Prostate gland (tissue), 2 donors: ENCODE measurements around the gene ZNF189. TPM values are rescaled to one million over a fixed set of nuclear protein-coding genes. Genes with fewer than 3 reads are reported as not detected.

Experiments used
- DNase-seq: peaks from one replicate; pipeline ENCODE4 v3.0.0-alpha.2; 2019; ENCODE audit warnings: low spot score
- H3K27ac ChIP-seq, 2 donors: fragments of 200-600 bp; sonication (generic); 2 replicates each; pipeline ENCODE4 v1.5.1; 2017 to 2019
- H3K27me3 ChIP-seq: fragments of 200-600 bp; sonication (generic); replicated peaks from 2 replicates; pipeline ENCODE4 v1.5.1; 2019; ENCODE audit not compliant: insufficient read depth
- H3K36me3 ChIP-seq, 2 donors: fragments of 200-600 bp; sonication (generic); 1 replicate in 1 of 2; 2 replicates in 1 of 2; pipeline versions ENCODE4 v1.5.1 to v1.8.1; 2017 to 2019
- H3K4me1 ChIP-seq: fragments of 200-600 bp; sonication (generic); replicated peaks from 2 replicates; pipeline ENCODE4 v1.5.1; 2019
- H3K4me3 ChIP-seq, 2 donors: fragments of 200-600 bp; sonication (generic); 2 replicates each; pipeline ENCODE4 v1.5.1; 2017 to 2019
- H3K9me3 ChIP-seq: fragments of 200-600 bp; sonication (generic); 2 replicates; pipeline ENCODE4 v1.5.1; 2017
- POLR2A ChIP-seq: fragments of 450-650 bp; IDR thresholded peaks from one replicate; pipeline ENCODE4 v1.6.1; 2016; ENCODE audit warnings: antibody characterized with exemption, mild to moderate bottlenecking
- POLR2AphosphoS5 ChIP-seq: sonication (generic); formaldehyde crosslinking; IDR thresholded peaks from one replicate; pipeline ENCODE4 v1.6.1; 2017; ENCODE audit warnings: antibody characterized with exemption
- WGBS: methylation state at CpG from one replicate; pipeline ENCODE4 v1.1.5; 2018; 5-methylcytosine and 5-hydroxymethylcytosine counted together
- intact Hi-C: fragments of 100-400 bp; cut with DNase I; formaldehyde crosslinking; loops from one replicate; pipeline ENCODE4 v1.14.2; 2022
- total RNA-seq, 2 donors: library from RNA; depleted of rRNA; stranded (reverse); fragments of >200 nt; gene quantifications; one replicate each; pipeline ENCODE4 v1.1.0, GENCODE V29; 2016
- TF ChIP-seq, protein P1 (sequence below), 4 experiments: fragments of 200-600 bp in 2 of 4; fragments of 450-650 bp in 2 of 4; sonication (generic) in 2 of 4; IDR thresholded peaks; 1 replicate in 3 of 4; 2 replicates in 1 of 4; pipeline ENCODE4 v1.5.1; 2016 to 2019; ENCODE audit warnings: antibody characterized with exemption in 4 of 4, mild to moderate bottlenecking in 2 of 4, moderate library complexity in 2 of 4

Gene ZNF189
- total RNA-seq, 2 donors from 2014 or later, result 20.9 to 31.4 TPM

- no peaks in the 10 kb centered on the region for H3K27me3 ChIP-seq
- TF ChIP-seq POLR2A, result no peak
- no peak for TF ChIP-seq POLR2AphosphoS5
- TF ChIP-seq, protein P1, sequence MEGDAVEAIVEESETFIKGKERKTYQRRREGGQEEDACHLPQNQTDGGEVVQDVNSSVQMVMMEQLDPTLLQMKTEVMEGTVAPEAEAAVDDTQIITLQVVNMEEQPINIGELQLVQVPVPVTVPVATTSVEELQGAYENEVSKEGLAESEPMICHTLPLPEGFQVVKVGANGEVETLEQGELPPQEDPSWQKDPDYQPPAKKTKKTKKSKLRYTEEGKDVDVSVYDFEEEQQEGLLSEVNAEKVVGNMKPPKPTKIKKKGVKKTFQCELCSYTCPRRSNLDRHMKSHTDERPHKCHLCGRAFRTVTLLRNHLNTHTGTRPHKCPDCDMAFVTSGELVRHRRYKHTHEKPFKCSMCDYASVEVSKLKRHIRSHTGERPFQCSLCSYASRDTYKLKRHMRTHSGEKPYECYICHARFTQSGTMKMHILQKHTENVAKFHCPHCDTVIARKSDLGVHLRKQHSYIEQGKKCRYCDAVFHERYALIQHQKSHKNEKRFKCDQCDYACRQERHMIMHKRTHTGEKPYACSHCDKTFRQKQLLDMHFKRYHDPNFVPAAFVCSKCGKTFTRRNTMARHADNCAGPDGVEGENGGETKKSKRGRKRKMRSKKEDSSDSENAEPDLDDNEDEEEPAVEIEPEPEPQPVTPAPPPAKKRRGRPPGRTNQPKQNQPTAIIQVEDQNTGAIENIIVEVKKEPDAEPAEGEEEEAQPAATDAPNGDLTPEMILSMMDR (IDR thresholded peaks at IDR 0.05), result no peak
- intact Hi-C loops, result no loop called here
- no peaks in the 10 kb centered on the region for H3K9me3 ChIP-seq
- no peaks in the 10 kb centered on the region for H3K4me1 ChIP-seq
- DNase-seq, result no peak
- no peak overlapping the region for H3K4me3 ChIP-seq
- H3K27ac ChIP-seq, result no peak overlapping the region
- no peaks in the 10 kb centered on the region for H3K36me3 ChIP-seq
Observed at GRCh38 chr9:101360647-101361046, 38.0 kb upstream of the ZNF189 start.

DNA sequence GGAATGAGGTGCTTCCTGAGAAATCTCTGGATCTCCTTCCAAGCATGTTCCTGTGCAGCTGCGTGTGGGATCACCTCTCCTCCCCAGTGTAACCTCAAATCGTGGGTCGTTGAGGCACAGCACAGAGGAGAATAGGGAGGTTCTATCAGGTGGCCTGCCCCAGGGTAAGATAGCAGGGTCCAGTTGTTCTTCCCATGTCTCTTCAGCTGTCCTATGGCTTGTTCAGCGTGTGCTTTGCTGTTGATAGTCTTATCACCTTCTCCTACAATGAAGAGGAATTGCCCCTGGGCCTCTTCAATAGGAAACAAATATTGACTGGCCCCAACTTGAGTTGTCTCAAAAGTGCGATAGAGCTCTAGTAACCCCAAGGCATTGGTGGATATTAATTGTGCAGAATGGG lies 36.2 kb upstream of the ZNF189 start:
- H3K4me1 ChIP-seq, result no peaks in the 10 kb centered on the region
- TF ChIP-seq, protein P1 (IDR thresholded peaks at IDR 0.05), result no peak
- no peak for TF ChIP-seq POLR2AphosphoS5
- TF ChIP-seq POLR2A, result no peak
- no peak overlapping the region for H3K27ac ChIP-seq
- H3K36me3 ChIP-seq, result no peaks in the 10 kb centered on the region
- no peaks in the 10 kb centered on the region for H3K27me3 ChIP-seq
- WGBS, result 95% methylated on average over 5 of the region's 5 CpGs
- no peak for DNase-seq
- intact Hi-C loops, result no loop called here
- no peak overlapping the region for H3K4me3 ChIP-seq
- H3K9me3 ChIP-seq, result no peaks in the 10 kb centered on the region

DNA sequence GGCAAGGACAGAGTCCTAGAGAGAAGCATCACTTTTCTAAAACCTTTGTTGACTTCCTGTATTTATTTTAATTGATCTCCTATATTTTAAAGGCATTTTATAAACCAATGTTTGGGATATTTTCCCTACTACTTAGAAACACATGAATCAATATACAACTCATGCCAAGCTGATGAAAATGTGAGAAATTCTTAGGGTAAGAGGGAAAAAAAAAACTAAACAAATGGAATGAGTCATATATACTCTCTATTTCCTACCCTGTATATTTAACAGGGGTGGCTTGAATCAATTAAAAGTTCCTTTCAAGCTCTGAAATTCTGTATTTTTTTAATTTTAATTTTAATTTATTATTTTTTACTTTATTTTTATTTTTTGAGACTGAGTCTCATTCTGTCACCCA lies 33.5 kb upstream of the ZNF189 start:
- H3K27ac ChIP-seq, result no peak overlapping the region

GRCh38 chr9:101366038-101366756 lies 32.5 kb upstream of the ZNF189 start:
- Histone ChIP-seq H3K36me3 (no peaks in the 10 kb centered on the region), H3K4me1 (no peaks in the 10 kb centered on the region), H3K9me3 (no peaks in the 10 kb centered on the region), H3K4me3 (no peak overlapping the region), H3K27ac (no peak overlapping the region), H3K27me3 (no peaks in the 10 kb centered on the region)
- WGBS, result 38% methylated on average over 5 of the region's 5 CpGs
- TF ChIP-seq, protein P1 (IDR thresholded peaks at IDR 0.05), result no peak
- TF ChIP-seq POLR2A, result no peak
- no peak for TF ChIP-seq POLR2AphosphoS5
- no peak for DNase-seq
- intact Hi-C loops, result no loop called here

More for the DNA sequence above, 33.5 kb upstream of the ZNF189 start:
- no peaks in the 10 kb centered on the region for H3K4me1 ChIP-seq
- no peaks in the 10 kb centered on the region for H3K36me3 ChIP-seq
- H3K4me3 ChIP-seq, result no peak overlapping the region
- no peaks in the 10 kb centered on the region for H3K27me3 ChIP-seq
- intact Hi-C loops, result no loop called here
- no peak for DNase-seq
- no peaks in the 10 kb centered on the region for H3K9me3 ChIP-seq
- TF ChIP-seq, protein P1 (IDR thresholded peaks at IDR 0.05), result no peak
- no peak for TF ChIP-seq POLR2AphosphoS5
- no peak for TF ChIP-seq POLR2A

DNA sequence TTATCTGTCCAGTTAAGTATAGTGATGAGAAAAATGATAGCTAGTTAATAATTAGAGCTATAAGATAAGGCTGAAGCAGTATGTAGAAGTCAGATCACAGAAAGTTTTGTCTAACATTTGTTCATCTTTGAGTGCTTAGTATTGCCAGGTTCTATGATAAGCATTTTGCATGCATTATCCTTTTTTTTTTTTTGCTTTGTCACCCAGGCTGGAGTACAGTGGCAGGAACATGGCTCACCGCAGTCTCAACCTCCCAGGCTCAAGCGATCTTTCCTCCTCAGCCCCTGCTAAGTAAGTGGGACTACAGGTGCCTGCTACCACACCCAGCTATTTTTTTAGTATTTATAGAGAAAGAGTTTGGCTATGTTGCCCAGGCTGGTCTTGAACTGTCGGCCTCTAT lies 31.3 kb upstream of the ZNF189 start:
- Histone ChIP-seq H3K9me3 (no peaks in the 10 kb centered on the region), H3K4me1 (no peaks in the 10 kb centered on the region), H3K4me3 (no peak overlapping the region), H3K27ac (no peak overlapping the region), H3K36me3 (no peaks in the 10 kb centered on the region), H3K27me3 (no peaks in the 10 kb centered on the region)
- WGBS, result 95% methylated on average over 3 of the region's 3 CpGs
- DNase-seq, result no peak
- TF ChIP-seq POLR2AphosphoS5 (no peak), POLR2A (no peak)
- TF ChIP-seq, protein P1 (IDR thresholded peaks at IDR 0.05), result no peak
- intact Hi-C loops, result no loop called here
